Activated T-cell treated with anti-CD3 and anti-CD28 coated beads for 24 hours (primary cell): ENCODE results near the gene AMIGO3.

ENCODE experiments used
- DNase-seq: peaks from one replicate; pipeline ENCODE4 v3.0.0-alpha.2; 2020; ENCODE audit warnings: low read depth

AMIGO3 gene

DNA sequence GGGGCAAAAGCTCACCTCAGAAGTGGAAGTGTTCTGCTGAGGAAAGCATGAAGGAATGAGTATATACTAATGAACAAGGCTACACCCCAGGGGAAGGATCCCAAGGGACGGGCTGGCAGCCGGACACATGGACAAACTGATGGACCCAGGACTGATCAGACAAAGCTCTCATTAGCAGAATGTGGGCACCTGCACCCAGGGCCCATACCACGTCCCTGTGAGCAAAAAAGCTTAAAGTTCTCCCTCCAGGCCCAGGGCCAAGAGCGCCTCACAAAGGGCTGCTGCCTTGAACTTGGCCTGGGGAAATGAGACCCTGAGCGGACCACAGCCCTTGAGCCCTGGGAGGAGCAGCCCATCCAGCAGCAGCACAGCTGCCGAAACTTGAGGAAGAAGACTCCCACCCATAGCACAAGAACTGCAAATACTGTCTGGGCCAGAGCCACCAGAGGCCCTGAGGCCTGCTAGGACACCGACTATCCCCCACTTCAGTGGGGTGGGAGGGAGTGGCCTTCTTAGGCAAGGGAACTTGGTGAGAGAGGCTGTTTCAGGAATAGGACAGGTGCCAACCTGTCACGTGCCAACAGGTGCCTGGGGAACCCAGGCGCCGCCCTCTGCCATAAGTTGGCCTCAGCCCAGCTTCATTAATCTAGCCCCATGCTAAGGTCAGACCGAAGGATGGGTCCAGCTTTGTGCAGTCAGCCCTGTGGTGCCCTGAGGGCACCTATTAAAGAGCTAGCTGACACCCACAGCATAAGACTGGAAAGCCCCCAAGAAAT, 6.6 kb upstream of the AMIGO3 start:
- DNase-seq: no peak

DNA sequence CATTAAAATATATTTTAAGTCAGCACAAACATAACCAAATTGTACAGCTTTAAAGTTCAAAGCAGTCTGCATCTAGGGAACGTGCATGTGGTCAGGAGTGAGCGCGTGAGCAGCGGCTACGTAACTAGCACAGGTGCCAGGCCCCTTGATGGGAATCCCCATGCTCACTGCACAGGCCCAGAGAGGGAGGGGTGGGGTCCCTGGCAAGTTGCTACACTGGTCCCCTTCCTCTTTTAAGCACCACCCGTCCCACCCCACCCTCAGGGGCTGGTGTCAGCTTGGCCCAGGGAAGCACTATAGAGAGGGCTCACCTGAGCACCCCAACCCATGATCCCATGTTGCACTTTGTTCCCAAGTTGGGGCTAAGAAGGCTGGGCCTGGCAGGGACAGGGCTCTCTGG, 5.1 kb upstream of the AMIGO3 start:
- no peak for DNase-seq

DNA sequence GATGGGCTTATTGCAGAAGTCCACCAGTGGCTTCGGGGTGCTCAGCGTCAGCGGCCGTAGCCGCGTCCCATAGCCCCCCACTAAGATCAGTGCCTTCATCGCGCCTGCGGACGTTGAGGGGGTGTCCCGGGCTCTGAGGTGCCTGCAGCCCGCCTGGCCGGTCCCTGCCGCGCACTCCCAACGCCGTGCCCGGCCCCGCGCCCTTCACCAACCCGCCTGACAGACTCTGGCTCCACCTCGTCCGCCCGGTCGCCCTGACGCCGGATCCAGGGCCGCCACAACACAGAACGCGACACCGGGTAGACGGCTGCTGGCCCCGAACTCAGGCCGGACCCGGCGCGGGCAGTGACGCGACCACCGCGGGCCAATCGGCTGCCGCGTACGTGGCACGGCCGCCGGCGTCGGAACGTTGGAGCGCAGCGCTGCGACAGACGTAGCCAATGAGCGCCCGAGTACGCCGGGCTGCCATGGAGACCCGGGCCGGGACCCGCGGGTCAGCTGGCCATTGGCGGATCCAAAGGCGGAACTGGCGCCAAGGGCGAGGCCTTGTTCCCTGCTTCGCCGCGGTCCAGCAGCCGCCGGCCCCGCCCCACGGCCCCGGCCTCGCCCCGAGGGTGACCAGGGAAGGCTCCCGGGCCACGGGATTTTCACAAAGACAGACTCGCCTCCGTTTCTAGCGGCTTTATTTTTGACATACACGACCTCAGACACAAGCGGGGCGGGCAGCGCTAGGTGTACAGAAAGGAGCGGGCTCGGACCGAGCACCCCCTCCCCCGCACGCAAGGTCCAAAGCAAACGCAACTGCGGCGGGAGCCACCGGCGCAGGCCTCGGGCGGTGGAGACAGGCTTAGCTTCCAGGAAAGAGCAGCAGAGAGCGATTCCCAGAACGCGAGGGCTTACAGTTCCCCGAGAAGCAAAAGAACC, 4.4 kb upstream of the AMIGO3 start, which contains the start of gene GMPPB:
Gene GMPPB (minus strand): TSS at position 324 of the 924 bp plus-strand sequence. CDS start 225 bp downstream, at position 99.
- DNase-seq: peak; percentile 92

DNA sequence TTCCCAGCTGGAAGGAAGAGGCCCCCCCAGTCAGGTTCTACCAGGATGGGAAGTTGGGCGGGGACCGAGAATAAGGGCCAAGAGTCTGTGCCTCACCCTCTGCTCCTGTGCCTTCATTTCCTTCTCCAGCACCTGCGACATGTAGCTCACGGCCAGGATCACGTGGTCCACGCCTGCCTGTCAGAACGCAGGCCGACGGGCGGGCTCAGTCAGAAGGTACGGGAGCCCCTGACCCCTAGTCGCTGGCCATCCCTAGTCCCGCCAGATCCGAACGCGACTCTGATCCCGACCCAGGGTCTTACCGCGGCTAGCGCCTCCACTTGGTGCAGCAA, 3.8 kb upstream of the AMIGO3 start:
- DNase-seq: peak; percentile 39

DNA sequence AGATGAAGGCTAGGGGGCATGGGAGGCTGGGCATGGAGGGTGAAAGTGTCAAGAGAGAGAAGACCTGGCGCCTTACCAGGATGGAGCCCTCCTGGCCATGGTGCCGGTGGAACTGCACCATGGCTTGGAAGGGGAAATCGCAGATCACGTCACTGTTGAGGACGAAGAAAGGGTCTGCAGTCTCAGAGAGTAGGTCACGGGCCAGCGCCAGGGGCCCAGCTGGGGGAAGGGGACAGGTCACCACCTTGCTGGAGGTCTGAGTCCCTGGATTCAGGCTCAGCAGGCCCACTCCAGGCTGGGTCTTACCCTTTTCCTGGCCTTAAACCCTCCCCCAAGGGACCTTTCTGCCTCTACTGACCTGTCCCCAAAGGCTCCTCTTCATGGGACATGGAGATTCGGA, 3.4 kb upstream of the AMIGO3 start:
- no peak for DNase-seq

DNA sequence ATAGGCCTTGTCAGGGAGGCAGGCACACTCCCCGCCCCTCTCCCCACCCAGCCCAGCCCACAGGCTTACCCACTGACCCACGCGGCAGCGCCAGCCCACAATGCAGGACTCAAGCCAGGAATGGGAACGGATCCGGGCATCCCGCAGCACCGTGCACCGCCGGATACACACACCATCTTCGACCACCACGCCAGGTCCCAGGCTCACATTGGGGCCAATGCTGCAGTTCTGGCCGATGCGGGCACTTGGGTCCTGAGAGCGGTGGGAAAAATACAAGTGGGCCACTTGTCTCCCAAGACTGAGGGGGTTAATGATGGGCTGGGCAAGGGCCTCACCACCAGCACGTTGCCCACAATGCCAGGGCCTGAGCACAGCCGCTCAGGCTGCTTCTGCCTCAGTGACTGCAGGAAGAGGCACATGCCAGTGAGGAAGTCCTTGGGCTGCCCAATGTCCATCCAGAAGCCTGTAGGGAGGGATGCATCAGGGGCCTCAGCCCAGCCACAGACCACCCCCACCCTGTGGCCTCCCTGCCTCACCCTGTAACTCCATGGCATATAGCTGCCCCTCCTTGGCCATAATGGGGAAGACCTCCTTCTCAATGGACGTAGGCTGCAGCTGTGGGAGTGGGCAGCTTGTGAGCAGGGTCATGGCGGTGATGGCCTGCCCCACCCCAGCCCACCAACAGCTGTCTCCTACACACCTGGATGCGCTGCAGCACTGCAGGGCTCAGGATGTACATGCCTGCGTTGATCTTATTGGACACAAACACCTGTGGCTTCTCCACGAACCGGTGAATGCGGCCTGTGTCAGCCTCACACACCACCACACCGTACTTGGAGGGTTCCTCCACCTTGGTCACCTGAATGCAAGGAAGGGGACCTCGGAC, 2.7 kb upstream of the AMIGO3 start:
- DNase-seq: no peak

DNA sequence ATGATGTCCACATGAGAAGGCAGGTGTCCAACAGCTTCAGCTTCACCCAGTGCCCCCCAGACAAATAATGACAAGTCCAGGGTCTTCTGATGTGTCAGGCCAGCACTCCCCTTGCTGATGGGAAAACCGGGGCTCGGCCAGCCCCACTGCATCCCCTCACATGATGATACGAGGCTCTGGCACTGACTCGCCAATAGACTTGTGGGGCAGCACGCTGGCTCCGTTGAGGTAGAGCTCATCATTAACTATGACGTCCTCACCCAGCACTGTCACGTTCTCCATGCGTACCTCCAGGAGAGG, 2.1 kb upstream of the AMIGO3 start:
- DNase-seq: no peak

DNA sequence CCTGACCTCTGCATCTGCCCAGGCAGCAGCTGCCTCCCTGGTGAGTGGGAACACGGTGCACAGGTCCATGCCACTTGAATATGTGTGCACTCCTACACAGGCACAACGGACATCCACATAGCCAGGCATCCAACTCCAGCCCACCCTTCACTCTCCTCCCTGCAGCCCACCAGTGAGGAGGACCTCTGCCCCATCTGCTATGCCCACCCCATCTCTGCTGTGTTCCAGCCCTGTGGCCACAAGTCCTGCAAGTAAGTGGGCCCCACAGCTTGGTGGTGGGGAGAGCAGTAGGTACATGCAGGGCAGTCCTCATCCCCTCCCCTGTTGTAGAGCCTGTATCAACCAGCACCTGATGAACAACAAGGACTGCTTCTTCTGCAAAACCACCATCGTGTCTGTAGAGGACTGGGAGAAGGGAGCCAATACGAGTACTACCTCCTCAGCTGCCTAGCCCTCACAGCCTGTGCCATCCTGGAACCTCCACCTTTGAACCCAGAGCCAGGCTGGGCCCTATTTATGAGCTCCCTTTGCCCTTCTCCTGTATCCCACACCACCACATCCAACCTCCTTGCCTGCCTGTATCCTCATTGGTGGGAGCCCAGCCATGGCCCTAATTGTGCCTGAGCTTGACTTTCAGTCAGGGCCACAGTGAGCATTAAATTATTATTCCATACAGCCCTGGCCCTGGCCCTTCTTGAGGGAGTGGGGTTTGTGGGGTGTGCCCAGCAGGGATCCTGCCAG, 1.5 kb upstream of the AMIGO3 start:
- no peak for DNase-seq

DNA sequence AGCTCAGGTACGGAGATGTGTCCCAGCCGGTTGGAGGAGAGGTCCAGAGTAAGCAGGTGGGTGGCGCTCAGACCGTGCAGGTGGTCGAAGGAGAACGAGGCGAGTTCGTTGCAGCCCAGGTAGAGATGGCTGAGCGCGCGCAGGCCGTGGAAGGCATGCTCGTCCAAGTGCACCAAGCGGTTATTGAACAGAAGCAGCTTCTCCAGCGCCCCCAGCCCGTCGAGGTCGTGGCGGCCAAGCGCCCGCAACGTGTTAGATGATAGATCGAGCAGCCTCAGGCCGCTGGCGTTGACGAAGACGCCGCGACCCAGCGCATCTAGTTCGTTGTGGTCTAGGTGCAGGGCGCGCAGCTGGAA, 648 bp downstream of the AMIGO3 start:
- DNase-seq: no peak

DNA sequence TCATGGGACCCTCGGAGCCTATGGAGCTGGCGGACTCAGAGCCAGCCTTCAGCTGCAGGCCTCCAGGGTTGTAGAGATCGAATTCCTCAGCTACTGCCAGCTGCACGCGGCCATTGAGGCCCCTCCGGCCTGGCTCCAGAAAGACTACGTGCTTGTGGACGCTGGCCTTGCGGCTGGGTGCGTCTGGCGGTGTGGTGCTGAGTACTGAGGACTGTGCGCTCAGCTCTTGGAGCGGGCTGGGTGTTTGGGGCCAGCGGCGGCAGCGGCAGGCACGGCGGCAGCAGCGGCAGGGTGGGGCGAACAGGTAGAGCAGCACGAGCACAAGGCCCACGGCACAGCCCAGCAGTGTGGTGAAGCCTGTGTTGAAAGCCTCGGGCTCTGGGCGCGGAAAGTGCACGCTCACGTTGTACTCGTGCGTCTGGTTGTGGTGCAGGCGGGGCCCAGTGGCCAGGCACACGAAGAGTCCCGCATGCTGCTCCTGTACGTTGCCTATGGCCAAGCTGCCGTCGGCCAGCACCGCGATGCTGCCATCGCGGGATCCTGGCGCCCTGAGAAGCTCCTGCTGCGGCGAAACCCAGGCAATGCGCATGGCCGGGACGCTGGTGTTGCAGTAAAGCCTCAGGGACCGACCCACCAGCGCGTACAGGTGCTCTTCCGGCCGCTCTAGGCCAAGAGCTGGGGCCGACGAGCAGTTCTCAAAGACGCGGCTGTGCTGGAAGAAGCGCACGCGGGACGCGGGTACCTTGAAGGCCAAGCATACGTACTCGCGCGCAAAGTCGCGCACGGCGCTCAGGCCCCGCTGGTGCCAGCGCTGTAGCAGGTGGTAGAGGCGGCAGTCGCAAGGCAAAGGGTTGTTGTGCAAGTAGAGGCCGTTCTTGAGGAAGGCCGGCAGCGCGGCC, 1.3 kb downstream of the AMIGO3 start:
- DNase-seq: no peak

DNA sequence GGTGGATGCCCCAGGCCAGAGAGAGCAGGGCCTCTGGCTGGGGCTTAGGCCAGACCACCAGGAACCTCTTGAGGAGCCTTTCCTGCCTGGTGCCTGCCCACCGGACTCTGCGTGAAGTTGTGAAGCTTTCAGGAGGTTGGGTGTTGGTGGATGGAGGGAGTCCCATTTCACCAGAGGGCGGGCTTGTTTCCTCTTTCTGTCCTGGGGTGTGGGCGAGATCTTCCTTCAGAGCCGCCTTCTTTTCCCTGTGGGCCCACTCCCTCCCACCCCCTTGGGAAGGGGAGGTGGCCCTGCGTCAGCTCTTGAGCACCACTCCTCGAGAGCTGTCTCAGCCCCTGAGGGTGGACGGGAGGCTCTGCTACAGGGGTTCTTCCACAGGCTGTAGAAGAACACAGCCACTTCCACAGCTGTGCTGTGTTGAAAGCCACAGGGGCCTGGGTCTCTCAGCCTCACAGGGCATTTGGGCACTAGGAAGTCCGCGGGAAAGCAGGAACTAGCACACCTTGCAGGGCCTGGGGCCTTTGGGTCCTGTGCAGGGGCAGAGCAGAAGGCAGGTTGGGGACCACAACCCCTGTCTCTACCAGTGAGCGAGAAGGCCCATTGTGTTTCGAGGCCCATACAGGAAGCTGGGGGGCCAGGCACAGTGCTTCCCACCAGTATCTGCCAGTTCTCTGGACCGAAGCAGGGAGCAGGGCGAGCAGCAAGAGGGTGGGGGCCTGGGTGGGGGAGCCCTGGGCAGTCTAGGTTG, 2.1 kb downstream of the AMIGO3 start:
- no peak for DNase-seq

DNA sequence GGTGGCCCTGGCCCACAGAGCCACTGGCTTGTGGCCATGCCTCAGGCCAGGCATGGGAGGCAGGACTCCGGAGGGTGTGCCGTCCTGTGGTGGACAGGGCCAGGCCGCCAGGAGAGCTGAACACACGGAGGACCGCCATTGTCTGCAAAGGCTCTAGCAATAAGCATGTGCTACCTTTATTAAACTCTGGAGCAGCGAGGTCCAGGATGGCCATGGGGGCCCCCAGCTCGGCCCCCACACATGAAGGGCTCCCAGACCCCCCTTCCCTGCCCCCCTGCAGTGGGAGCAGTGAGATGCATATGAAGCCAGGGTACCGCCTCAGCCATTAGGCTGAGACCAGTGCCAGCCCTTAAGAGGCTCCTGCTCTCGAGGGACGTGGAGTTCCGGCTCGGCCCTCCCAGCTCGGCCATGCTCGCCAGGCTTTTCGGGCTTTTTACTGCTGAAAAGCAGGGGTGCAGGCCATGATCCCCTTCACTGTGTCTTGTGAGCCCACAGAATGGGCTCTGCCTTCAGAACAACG, 2.7 kb downstream of the AMIGO3 start:
- DNase-seq: no peak

DNA sequence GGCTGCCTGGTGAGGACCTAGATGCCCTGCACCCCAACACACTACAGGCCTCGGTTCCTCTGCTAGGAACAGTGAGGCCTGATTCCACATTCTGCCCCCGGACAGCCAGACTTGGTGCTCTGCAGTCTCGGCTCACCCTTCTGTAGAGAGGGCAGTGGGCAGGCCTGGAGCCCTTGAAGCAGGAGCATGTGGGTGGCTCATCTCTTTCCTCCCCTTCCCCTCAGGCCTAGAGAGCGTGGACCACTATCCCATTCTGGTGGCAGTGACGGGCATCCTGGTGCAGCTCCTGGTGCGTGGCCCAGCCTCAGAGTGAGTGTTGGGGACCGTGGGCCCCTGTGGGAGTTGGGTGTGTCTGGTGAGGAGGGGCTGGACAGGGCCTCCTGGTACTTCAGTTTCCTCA, 3.3 kb downstream of the AMIGO3 start:
- DNase-seq: no peak

DNA sequence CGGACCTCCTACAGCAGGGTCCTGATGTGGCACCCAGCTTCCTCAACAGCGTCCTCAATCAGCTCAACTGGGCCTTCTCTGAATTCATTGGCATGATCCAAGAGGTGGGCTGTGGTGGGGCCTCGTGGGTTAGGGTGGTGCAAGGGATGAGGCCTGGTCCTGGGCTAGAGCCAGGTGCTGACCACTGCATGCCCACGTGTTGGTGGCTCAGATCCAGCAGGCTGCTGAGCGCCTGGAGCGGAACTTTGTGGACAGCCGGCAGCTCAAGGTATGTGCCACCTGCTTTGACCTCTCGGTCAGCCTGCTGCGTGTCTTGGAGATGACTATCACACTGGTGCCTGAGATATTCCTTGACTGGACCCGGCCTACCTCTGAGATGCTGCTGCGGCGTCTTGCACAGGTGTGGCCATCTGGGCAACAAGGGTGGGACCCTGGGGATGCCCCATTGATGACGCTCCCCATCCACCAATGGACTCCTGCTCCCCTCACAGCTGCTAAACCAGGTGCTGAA, 3.8 kb downstream of the AMIGO3 start:
- no peak for DNase-seq

DNA sequence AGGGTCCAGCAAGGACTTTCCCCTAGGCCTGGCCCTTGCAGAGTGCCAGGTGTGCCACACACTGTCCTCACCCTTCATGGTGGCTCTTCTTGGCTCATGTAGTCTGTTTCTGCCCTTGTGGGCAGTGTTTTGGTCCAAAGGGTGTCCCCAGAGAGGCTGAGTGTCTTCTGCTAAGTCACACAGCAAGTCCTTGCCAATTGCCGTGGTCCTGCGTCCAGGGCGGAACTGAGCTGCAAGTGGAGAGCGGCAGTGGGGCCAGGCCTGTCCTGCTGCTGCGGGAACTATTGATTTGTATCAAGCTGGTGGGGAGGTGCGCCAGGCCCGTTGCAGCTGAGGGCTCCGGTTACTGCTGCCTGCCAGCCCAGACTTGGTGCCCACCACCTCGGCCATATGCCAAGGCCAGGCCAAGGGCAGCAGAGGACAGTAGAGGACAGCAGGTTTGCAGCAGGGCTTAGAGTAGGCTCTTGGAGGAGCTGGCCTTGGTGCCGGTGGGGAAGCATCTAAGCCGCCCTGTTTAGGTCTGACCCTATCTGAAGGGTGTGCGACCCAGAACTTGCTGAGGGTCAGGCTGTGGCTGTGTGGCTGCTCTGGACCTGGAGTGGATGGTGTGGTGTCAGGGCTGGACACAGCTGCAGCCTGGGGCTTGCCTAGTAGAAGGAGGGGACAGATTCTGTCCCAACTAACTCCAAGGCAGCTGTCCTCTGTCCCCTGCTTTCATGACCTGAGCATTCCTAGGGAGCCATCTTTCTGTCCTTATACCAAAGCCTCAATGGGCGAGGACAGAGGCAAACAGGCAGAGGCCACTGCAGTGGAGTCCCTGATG, 4.5 kb downstream of the AMIGO3 start:
- no peak for DNase-seq

DNA sequence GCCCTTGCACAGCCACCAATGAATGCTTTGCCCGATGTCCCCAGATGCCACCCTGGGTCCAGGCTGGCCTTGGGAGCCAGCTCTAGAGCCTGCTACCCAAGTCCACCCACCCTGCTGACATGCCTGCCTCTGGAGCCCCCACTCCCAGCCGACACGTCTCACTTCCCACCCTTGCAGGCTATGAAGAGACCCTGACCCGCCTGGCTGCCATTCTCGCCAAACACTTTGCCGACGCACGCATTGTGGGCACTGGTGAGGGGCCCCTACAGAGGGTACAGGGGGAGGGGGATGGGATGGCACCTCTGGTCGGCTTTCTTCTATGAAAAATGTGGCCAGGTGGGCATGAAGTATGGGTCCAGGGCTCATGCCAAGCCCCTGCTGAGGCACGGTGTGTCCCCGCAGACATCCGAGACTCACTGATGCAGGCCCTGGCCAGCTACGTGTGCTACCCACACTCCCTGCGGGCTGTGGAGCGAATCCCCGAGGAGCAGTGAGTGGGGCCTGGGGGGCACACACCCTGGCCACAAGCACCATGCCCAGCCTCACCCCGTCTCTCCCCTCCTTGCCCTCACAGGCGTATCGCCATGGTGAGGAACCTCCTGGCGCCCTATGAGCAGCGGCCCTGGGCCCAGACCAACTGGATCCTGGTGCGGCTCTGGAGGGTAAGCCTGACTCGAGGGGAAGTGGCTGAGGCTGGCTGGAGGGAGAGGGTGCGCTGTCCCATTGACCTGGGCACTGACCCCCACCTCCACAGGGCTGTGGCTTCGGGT, 6.0 kb downstream of the AMIGO3 start:
- DNase-seq: no peak

DNA sequence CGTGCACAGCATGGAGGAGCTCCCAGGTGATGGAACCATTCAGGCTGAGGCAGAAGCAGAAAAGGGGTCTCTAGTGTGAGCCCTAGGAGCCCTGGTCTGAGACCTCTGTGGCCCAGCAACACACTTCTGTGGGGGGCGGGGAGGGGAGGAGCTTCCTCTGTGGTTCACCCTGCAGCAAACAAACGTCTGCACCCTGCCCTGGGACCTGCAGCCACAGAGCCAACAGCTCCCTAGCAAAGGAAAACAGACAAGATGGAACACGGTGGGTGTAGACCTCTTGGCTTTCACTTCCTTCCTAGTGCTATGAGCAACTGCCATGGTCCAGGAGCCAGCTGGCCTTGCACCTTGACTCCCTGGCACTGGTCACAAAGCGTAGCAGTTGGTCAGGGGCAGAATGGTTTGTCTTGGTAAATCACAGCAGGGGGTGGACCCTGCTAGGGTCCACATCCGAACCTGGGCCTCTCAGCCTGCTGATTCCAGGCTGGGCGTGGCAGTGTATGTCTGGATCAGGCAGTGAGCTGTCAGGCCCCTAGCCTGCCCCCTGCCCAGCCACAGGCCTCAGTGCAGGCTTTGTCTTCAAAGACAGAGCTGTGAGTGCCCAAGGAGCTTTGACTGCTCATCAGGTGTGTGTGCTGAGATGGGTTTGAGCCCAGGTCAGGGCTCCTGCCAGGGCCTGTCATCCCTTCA, 6.7 kb downstream of the AMIGO3 start:
- DNase-seq: no peak
